Measurements from ENCODE around the gene REPIN1. TPM values are rescaled to one million over a fixed set of nuclear protein-coding genes. Genes with fewer than 3 reads are reported as not detected.

REPIN1 gene
- polyA plus RNA-seq, 1 experiment, result 28.4 TPM

DNA sequence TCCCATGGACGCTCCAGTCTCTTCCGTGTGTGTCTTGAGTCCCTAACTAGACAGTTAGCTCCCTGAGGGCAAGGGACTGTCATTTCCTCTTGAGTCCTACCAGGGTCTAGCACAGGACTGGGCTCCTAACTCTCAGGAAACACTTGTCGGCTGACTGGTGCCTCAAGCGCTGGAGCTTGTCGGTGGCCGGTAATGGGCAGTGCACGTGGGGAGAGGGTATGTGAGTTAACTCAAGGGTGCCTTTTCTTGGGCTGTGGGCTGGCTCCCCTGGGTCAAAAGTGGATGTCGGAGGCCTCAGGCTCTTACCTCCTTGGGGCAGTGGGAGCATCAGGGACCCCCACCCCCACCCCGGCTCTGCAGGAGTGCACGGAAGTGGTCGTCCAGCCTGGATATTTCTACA is 43.4 kb downstream of the REPIN1 start:
- ChIA-PET POLR2A (no interaction called here), CTCF (interaction anchor here (0.6 kb wide), 1 partner anchor 1407 kb away, joined by 4 read pairs; no protein-coding TSS in a partner anchor)
- Histone ChIP-seq H3K9me3 (ENCODE audit: control insufficient read depth, insufficient read depth, low read length) (no peaks in the 10 kb centered on the region; the same call in 1 of the 2 replicates), H3K27me3 (ENCODE audit: control insufficient read depth, insufficient read depth, low read length) (no peaks in the 10 kb centered on the region), H3K4me3 (ENCODE audit: low read depth, low read length) (no peak overlapping the region), H3K27ac (ENCODE audit: low read depth, low read length) (no peak overlapping the region)
- no peak for DNase-seq (ENCODE audit: low read depth, low spot score)
- TF ChIP-seq, protein P1, sequence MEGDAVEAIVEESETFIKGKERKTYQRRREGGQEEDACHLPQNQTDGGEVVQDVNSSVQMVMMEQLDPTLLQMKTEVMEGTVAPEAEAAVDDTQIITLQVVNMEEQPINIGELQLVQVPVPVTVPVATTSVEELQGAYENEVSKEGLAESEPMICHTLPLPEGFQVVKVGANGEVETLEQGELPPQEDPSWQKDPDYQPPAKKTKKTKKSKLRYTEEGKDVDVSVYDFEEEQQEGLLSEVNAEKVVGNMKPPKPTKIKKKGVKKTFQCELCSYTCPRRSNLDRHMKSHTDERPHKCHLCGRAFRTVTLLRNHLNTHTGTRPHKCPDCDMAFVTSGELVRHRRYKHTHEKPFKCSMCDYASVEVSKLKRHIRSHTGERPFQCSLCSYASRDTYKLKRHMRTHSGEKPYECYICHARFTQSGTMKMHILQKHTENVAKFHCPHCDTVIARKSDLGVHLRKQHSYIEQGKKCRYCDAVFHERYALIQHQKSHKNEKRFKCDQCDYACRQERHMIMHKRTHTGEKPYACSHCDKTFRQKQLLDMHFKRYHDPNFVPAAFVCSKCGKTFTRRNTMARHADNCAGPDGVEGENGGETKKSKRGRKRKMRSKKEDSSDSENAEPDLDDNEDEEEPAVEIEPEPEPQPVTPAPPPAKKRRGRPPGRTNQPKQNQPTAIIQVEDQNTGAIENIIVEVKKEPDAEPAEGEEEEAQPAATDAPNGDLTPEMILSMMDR (IDR thresholded peaks at IDR 0.05; ENCODE audit: low read depth, low read length), result no peak

DNA sequence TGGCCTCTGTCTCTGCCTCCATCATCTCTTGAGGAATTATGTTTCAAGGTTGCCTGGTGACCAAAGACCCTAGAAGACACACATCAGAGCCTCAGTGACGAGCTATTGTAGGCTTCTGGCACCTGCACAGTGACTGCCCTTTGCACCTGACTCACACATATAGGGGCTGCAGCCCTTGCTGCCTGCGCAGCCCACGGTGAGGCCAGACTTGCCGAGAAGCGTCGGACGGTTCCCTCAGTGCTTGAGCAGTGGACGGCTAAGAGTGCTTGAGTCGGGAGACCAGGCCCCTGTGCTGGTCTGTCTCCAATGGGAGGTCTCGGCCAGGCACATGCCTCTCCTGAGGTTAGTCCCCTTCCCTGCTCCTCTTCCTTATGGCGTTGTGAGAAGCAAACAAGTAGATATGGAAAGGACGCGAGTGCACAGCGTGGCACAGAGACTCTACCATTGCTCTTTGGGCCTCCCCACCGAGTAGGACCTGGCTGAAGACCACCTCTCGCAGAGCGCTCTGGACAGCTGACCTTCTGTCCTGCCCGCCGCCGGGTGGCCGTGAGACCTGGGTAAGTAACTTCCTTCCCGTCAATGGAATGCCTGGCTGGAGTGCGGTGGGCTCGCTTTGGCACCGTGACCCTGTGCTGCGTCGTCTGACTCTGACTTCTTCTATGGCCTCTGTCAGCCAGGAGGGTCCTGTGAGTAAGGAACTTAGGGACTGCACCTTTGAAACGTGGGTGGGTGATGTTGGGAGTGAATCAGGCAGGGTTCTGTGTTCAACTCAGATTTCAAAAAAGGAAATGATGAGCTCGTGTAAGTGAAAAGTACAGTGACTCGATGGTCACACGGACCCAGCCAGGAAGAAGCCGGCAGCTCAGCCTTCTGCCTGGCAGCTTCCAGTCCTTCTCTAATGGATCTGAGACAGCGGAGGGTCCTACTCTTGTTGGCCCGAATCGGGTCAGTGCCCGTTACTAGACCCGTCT is 44.2 kb downstream of the REPIN1 start:
- ChIA-PET CTCF (interaction anchor here (0.6 to 0.9 kb wide), 2 partner anchors 9 to 1407 kb away, joined by 3 to 4 read pairs; no protein-coding TSS in a partner anchor), POLR2A (no interaction called here)
- Histone ChIP-seq H3K27me3 (ENCODE audit: control insufficient read depth, insufficient read depth, low read length) (no peaks in the 10 kb centered on the region), H3K9me3 (ENCODE audit: control insufficient read depth, insufficient read depth, low read length) (no peaks in the 10 kb centered on the region), H3K27ac (ENCODE audit: low read depth, low read length) (no peak overlapping the region), H3K4me3 (ENCODE audit: low read depth, low read length) (no peak overlapping the region)
- TF ChIP-seq, protein P1 (IDR thresholded peaks at IDR 0.05; ENCODE audit: low read depth, low read length), result no peak
- DNase-seq (ENCODE audit: low read depth, low spot score), result no peak

DNA sequence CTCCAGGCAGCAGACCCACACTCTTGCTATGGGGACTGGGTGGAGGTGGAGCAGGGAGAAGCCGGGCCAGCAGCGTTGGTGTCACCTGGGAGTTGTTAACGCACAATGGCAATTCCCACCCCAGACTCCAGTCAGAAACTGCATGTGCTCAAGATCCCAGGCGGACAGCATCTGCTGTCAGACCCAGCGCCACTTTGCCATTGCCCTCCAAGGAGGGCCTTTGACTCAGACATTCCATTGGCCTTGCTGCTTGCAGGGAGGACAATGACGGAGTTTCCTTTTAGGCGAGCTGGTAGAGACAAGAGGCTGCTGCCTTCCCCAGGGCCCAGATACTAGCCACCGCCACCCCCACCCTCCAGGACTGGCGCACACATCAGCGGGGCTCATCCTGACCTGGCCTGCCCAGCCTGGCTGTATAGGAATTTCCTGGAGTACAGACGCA is 45.0 kb downstream of the REPIN1 start:
- TF ChIP-seq, protein P1 (IDR thresholded peaks at IDR 0.05; ENCODE audit: low read depth, low read length), result no peak
- ChIA-PET POLR2A (no interaction called here), CTCF (interaction anchor here (0.9 kb wide), 1 partner anchor 8 kb away, joined by 3 read pairs; no protein-coding TSS in a partner anchor)
- no peaks in the 10 kb centered on the region for H3K9me3 ChIP-seq (ENCODE audit: control insufficient read depth, insufficient read depth, low read length)
- H3K4me3 ChIP-seq (ENCODE audit: low read depth, low read length), result no peak overlapping the region
- no peak for DNase-seq (ENCODE audit: low read depth, low spot score)
- H3K27ac ChIP-seq (ENCODE audit: low read depth, low read length), result no peak overlapping the region
- H3K27me3 ChIP-seq (ENCODE audit: control insufficient read depth, insufficient read depth, low read length), result no peaks in the 10 kb centered on the region

DNA sequence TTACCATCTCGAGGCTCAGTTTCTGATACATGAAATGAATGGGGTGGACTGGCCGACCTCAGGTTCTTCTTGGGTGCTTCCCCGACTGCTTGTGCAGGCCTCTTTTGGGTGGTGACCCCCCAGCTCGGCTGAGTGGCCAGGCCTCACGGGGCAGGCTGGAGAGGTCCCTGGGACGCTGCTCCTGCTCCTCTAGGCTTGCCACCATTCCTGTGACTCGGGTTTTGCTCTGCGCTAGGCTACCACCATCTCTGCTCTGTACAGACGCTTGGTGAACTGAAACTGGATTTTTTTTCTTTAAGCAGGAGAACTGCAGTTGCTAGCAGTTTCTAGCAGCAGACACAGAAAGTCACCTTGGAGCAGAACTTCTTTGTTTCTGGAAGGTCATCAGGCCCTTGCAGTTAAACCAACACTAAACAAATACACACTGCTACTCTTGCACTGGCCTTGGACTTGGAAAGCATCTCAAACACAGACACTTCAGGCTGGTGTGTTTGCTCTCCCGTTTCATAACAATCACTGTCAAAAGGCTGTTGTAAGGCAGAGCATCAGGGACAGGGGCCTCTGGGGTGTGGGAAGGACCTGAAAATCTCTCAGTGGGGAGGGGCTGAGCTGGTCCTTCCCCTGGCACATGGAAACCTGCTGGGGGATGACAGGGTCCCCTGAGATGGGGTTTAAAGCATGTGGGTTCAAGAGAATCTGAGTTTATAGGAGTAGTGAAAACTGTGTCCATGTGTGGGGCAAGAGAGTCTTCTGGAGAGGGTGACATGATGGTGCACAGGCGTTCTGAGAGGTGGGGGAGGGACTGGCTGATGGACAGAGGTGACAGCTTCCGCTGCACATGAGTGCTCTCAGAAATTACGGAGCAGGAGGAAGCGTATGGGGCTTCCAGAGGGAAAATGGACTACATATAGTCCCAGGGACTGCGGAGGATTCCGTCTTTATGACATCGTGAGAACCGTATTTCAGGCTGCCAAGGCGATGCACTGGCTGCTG is 46.8 kb downstream of the REPIN1 start:
- Histone ChIP-seq H3K9me3 (ENCODE audit: control insufficient read depth, insufficient read depth, low read length) (no peaks in the 10 kb centered on the region), H3K4me3 (ENCODE audit: low read depth, low read length) (no peak overlapping the region), H3K27ac (ENCODE audit: low read depth, low read length) (no peak overlapping the region), H3K27me3 (ENCODE audit: control insufficient read depth, insufficient read depth, low read length) (no peaks in the 10 kb centered on the region)
- ChIA-PET POLR2A (no interaction called here), CTCF (no interaction called here)
- no peak for DNase-seq (ENCODE audit: low read depth, low spot score)
- TF ChIP-seq, protein P1 (IDR thresholded peaks at IDR 0.05; ENCODE audit: low read depth, low read length), result no peak
